SK-N-MC (cell line): ENCODE data around the gene RAB7B.

ENCODE experiments used
- EZH2 ChIP-seq: fragments of 200-600 bp; sonication (generic); IDR thresholded peaks from one replicate; pipeline ENCODE4 v1.6.1; 2017; ENCODE audit warnings: antibody characterized with exemption
- POLR2AphosphoS5 ChIP-seq: IDR thresholded peaks from 2 replicates; pipeline ENCODE4 v1.6.1; 2012; ENCODE audit warnings: mild to moderate bottlenecking, low read depth, low read length, borderline replicate concordance

GRCh38 chr1:206000641-206001339, 2.4 kb downstream of the RAB7B start:
- TF ChIP-seq POLR2AphosphoS5: no peak
- TF ChIP-seq EZH2: no peak
